ENCODE measurements around the gene SCYGR5.

SCYGR5 gene

DNA sequence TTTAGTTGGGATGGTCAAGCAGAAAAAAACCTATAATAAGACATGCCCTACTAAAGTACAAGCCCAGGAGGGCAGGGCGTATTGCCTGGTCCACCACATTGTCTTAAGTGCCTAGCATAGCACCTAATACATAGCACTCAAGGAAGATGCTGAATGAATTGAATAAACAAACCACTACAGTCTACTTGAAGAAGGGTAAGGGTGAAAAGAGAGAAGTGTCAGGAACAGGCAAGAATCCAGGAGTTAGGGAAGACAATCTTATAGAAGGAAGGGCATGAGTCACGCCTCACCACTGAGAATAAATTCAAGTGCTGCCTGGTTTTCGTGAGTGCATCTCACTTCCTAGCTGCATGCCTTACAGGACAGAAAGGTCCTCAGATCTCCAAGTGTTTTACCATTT, 37.4 kb downstream of the SCYGR5 start:
- H3K27ac Mint-ChIP-seq: no peak overlapping the region

DNA sequence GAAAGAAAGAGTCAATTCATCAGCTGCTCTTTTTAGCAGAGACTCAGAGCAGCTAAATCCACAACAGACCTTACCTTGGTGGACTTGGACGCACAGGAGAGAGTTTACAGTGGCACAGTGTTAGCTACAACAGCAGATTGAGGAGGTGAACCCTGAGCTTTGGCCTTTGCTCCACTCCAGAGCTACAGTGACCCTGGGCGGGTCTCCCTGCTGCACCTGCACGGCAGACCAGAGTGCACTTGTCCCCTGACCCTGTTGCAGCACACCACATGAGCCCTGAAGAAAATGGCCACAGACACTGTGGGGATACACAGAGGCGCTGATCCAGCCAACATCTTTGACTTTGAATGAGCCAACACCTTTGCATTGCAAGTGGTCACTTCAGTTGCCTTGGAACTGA, 40.3 kb downstream of the SCYGR5 start:
- H3K9me3 Mint-ChIP-seq: no peaks in the 10 kb centered on the region
- H3K36me3 Mint-ChIP-seq (ENCODE audit: low read depth): no peaks in the 10 kb centered on the region
- H3K27me3 Mint-ChIP-seq (ENCODE audit: low read depth): peaks cover 8% of the 10 kb centered on the region
- H3K4me1 Mint-ChIP-seq (ENCODE audit: low read depth): no peaks in the 10 kb centered on the region
- H3K27ac Mint-ChIP-seq: no peak overlapping the region
- no peak overlapping the region for H3K4me3 Mint-ChIP-seq

More for the DNA sequence above, 37.4 kb downstream of the SCYGR5 start:
- H3K36me3 Mint-ChIP-seq (ENCODE audit: low read depth): no peaks in the 10 kb centered on the region
- H3K4me1 Mint-ChIP-seq (ENCODE audit: low read depth): no peaks in the 10 kb centered on the region
- H3K27me3 Mint-ChIP-seq (ENCODE audit: low read depth): peaks cover 8% of the 10 kb centered on the region
- H3K9me3 Mint-ChIP-seq: no peaks in the 10 kb centered on the region
- no peak overlapping the region for H3K4me3 Mint-ChIP-seq

DNA sequence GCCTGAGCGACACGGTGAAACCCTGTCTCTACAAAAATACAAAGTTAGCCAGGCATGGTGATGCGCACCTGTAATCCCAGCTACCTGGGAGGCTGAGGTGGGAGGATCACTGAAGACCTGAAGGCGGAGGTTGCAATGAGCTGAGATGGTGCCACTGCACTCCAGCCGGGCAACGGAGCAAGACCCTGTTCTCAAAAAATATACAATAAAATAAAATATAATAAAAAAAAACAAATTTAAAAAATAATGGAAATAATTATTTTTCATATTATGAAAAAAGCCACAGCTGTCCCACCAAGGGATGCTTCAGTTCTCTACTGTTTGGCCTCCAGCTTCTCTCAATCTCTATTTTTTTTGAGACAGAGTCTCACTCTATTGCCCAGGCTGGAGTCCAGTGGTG, 40.8 kb downstream of the SCYGR5 start:
- H3K9me3 Mint-ChIP-seq: no peaks in the 10 kb centered on the region
- no peak overlapping the region for H3K4me3 Mint-ChIP-seq
- H3K27ac Mint-ChIP-seq: no peak overlapping the region
- no peaks in the 10 kb centered on the region for H3K36me3 Mint-ChIP-seq (ENCODE audit: low read depth)
- H3K4me1 Mint-ChIP-seq (ENCODE audit: low read depth): no peaks in the 10 kb centered on the region
- H3K27me3 Mint-ChIP-seq (ENCODE audit: low read depth): peaks cover 8% of the 10 kb centered on the region

DNA sequence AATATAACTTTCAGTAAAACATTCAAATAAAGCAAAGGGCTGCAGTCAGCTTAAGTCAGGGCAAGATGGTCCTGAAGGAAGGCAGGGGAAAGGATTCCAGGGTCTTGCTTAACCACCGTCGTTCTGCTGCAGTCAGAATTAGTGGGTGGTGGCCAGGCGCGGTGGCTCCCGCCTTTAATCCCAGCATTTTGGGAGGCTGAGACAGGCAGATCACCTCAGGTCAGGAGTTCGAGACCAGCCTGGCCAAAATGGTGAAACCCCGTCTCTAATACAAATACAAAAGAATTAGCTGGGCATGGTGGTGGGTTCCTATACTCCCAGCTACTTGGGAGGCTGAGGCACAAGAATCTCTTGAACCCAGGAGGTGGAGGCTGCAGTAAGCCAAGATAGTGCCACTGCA, 44.4 kb downstream of the SCYGR5 start:
- Mint-ChIP-seq H3K9me3 (no peaks in the 10 kb centered on the region), H3K36me3 (ENCODE audit: low read depth) (no peaks in the 10 kb centered on the region), H3K27ac (no peak overlapping the region)

DNA sequence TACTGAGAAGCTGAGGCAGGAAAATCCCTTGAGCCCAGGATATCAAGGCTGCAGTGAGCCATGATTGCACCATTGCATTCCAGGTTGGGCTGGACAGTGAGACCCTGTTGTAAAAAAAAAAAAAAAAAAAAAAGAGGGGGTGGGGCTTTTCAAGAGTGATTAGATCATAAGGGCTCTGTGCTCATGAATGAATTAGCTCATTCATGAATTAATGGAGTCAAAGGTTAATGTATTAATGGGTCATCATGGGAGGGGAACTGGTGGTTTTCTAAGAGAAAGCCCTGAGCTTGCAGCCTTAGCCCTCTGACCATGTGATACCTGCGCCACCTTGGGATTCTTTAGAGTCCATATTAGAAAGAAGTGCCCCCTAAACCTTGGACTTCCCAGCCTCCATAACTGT, 46.7 kb downstream of the SCYGR5 start:
- H3K4me1 Mint-ChIP-seq (ENCODE audit: low read depth): no peaks in the 10 kb centered on the region
- H3K36me3 Mint-ChIP-seq (ENCODE audit: low read depth): no peaks in the 10 kb centered on the region
- no peak overlapping the region for H3K4me3 Mint-ChIP-seq
- H3K9me3 Mint-ChIP-seq: no peaks in the 10 kb centered on the region
- H3K27me3 Mint-ChIP-seq (ENCODE audit: low read depth): peaks cover 6% of the 10 kb centered on the region
- H3K27ac Mint-ChIP-seq: no peak overlapping the region

More for the DNA sequence above, 44.4 kb downstream of the SCYGR5 start:
- H3K27me3 Mint-ChIP-seq (ENCODE audit: low read depth): no peaks in the 10 kb centered on the region
- no peaks in the 10 kb centered on the region for H3K4me1 Mint-ChIP-seq (ENCODE audit: low read depth)
- no peak overlapping the region for H3K4me3 Mint-ChIP-seq

DNA sequence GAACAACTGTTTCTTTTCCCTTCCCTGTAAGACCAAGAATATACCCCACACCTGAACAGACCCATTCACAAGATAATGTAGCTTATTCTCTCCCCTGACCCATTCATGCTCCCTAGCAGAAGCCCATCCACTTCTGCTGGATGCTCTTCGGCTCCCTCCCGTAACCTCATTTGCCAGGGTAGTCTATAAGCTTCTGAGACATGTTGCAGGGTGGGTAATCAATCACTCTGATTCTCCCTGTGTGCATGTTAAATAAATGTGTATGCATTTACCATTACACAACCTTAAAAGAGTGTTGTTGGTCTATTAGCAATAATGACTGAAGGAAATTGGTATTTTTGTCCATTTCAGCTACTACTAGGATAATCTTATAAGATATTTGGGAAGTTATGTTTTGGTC, 49.9 kb downstream of the SCYGR5 start:
- no peak overlapping the region for H3K4me3 Mint-ChIP-seq
- H3K4me1 Mint-ChIP-seq (ENCODE audit: low read depth): no peaks in the 10 kb centered on the region
- H3K27me3 Mint-ChIP-seq (ENCODE audit: low read depth): peaks cover 6% of the 10 kb centered on the region
- H3K27ac Mint-ChIP-seq: no peak overlapping the region
- H3K36me3 Mint-ChIP-seq (ENCODE audit: low read depth): no peaks in the 10 kb centered on the region
- no peaks in the 10 kb centered on the region for H3K9me3 Mint-ChIP-seq

Measured in T-helper 1 cell treated with Interleukin-12 subunit alpha and Interleukin-12 subunit beta and Interleukin-4 antibody, amounts not matched to agents 30 μg/mL and 1 μg/mL, for 36 hours (primary cell).